ENCODE results near the gene TRIM3.

The TRIM3 gene

DNA sequence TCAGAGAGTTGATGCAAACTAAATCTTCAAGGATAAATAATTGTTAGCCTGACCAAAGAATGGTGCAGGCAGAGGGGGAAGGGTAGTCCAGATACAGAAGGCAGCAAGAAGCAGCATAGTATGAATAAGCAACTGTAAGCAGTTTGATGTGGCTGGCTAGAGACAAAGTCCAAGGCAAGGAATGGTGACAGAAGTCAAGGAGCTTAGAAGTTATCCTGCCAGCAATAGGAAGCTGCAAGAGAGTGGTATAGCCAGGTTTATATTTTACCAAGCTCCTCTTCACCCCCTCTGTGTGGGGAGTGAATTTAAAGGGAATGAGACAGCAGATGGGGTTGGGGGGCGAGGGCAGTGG lies 14.7 kb downstream of the TRIM3 start:
- TF ChIP-seq GATA2 (IDR thresholded peaks at IDR 0.05; ENCODE audit: low read depth, low read length) (no peak), GATA3 (IDR thresholded peaks at IDR 0.05; ENCODE audit: low read depth, low read length) (no peak)

DNA sequence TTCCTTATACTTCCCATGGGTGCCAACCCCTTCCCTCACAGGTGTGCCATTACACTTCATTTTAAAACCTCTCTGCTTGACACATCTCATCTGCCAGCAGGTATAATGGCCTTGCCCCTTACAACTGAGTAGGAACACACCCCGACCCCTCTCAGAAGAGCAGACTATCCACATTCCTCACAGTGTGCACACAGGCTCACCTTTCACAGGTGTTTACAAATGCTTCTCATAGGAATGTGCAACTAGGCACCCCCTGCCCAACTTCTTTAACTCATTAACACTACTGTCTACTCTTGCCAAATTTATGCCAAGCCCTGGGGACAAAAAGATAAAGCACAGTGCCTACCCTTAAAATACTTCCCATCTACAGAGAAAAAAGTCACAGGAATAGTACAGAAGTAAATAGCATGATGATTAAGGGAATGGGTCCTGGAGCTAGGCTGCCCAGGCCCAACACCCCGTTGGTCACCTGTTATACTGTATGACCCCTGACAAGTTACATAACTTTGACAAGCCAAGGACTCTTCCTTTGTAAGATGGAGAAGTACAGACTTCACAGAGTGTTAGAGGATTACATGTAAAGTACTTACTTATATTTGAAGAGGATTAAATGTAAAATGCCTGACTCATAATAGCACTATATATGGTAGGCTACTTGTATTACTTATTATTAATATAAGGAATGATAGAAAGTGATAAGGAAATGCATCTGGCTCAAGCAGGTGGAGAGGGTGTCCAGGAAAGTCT lies 15.2 kb downstream of the TRIM3 start:
- TF ChIP-seq GATA2 (IDR thresholded peaks at IDR 0.05; ENCODE audit: low read depth, low read length) (no peak), GATA3 (IDR thresholded peaks at IDR 0.05; ENCODE audit: low read depth, low read length) (no peak)

DNA sequence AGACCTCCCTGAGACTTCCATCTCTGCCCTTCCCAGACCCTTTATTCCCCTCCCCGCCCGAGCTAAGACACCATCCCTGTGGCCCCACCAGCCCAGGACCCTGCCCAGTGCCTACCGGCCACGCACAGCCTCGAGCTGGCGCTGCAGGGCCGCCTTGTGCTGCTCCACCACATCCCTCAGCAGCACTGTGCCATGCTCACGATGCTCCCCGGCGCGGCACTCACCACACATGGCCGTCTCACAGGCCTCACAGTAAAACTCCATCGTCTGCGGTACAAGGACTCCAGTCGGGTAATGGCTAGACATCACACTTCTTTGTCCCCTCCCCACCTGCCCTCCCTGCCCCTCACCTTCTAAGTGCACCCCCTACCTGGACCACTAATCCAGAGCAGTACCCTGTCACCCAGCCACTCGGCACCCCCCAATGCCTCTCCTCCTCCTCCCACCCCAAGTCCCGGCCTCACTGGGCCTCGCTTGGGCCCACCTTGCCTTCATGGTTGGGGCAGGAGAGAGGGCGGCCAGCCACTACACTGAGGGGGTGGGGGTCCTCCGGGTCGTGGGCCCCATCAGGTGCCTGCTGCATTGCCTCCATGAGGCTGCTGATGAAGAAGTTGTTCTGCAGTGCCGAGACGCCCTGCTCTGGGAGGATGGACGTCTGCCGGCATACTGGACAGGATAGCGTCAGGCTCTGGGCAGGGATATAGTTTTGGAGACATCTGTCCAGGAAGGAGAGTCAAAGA lies 16.0 kb downstream of the TRIM3 start:
- no peak for TF ChIP-seq GATA3 (IDR thresholded peaks at IDR 0.05; ENCODE audit: low read depth, low read length)
- no peak for TF ChIP-seq GATA2 (IDR thresholded peaks at IDR 0.05; ENCODE audit: low read depth, low read length)

DNA sequence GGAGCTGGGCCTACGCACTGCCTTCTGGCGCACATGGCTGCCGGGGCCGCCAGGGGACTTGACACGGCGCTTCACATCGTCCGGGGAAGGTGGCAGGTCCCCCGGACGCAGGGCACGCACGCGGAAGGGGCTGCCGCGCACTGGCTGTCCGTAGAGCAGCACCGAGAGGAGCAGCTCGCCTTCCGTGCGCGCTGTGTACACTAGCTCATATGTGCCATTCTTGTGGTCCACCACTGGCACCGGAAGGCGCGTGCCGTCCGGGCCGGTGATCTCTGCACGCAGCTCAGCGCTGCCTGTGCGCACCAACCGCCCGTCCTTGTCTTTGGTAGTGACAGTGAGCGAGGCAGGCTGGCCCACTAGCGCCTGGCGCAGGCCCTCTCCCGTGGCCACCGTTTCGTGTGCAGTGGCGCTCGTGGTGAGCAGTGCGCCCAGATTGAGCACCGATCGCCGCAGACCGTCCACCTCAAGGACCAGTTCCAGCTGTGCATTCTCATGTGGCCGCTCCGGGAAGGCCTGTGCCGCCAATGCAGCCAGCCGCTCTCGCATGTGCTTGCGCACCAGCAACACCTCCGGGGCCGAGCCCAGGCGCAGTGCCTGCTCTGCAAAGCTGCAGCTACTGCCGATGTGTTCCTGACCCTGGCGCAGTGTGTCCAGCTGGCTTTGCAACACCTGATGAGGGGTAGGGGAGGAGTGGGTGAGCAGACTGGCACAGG lies 17.2 kb downstream of the TRIM3 start:
- no peak for TF ChIP-seq GATA3 (IDR thresholded peaks at IDR 0.05; ENCODE audit: low read depth, low read length)
- no peak for TF ChIP-seq GATA2 (IDR thresholded peaks at IDR 0.05; ENCODE audit: low read depth, low read length)

DNA sequence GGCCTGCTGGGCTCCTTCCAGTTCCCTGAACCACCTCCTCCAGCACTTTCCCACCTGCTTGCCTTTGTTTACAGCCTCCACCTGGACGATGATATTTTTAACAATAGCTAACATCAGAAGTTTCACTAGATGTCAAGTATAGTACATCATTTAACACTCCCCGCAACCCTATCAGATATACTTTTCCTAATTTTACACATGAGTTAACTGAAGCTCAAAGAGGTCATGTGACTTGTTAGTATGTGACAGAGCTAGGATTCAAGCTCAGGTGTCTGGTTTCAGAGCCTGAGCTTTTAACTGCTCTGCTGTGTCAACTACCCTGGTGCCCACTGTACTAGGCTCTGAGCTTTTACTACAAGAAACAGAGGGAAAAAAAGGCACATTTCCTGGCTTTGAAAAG lies 18.7 kb downstream of the TRIM3 start:
- TF ChIP-seq GATA2 (IDR thresholded peaks at IDR 0.05; ENCODE audit: low read depth, low read length) (no peak), GATA3 (IDR thresholded peaks at IDR 0.05; ENCODE audit: low read depth, low read length) (no peak)

DNA sequence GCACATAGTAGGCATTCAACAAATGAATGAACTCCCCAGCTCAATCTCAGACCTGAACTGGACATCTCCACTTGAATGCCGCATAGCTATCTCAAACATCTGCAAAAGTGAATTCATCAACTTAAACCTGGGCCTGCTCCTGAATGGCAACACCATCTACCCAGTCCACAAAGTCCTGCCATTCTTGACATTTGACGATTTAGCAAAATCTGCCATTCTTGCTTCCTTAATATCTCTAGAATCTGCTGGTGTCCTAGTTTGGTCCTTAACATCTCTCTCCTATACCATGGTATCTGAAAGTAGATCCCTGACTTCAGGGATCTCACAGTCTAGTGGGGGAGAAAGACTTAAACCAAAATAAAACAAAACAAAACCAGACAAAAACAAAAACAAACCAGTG lies 20.6 kb downstream of the TRIM3 start:
- TF ChIP-seq GATA3 (IDR thresholded peaks at IDR 0.05; ENCODE audit: low read depth, low read length) (no peak), GATA2 (IDR thresholded peaks at IDR 0.05; ENCODE audit: low read depth, low read length) (no peak)

DNA sequence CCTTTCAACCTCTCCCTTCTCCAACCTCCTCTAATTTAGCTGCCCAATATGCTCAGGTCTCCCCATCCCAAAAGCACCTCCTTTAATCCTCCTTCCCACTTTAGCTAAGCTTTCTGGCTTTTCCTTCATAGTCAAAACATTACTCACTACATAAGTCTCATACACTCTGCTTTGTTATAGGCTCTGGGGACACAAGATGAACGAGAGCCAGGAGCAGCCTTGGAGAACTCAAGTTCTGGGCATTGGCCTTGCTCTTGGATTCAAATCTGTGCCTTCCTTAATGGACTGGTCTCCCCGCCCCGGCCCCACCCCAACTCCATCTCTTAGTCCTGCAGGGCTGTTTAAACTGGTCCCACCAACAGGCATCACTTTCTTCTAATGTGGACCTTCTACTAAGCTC lies 21.5 kb downstream of the TRIM3 start:
- TF ChIP-seq GATA3 (IDR thresholded peaks at IDR 0.05; ENCODE audit: low read depth, low read length) = no peak
- TF ChIP-seq GATA2 (IDR thresholded peaks at IDR 0.05; ENCODE audit: low read depth, low read length) = no peak

DNA sequence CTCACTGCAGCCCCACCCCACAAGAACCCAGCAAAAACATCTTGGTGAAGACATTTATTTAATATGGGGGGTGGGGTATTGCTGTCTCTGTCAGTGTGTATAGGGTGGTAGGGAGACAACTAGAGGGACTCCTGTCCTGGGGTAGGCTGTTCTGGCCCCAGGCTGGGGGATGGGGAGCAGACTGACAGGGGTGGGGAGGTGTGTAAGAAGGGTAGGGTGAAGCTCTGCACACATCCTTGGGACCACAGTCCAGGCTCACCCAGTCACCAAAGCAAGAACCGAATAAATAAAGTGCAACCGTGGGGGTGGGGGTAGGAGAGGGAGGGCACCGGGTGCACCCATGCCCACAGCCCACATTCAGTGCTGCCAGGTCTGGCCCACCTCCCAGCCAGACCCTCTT lies 25.2 kb downstream of the TRIM3 start:
- no peak for TF ChIP-seq GATA2 (IDR thresholded peaks at IDR 0.05; ENCODE audit: low read depth, low read length)
- TF ChIP-seq GATA3 (IDR thresholded peaks at IDR 0.05; ENCODE audit: low read depth, low read length) = no peak

DNA sequence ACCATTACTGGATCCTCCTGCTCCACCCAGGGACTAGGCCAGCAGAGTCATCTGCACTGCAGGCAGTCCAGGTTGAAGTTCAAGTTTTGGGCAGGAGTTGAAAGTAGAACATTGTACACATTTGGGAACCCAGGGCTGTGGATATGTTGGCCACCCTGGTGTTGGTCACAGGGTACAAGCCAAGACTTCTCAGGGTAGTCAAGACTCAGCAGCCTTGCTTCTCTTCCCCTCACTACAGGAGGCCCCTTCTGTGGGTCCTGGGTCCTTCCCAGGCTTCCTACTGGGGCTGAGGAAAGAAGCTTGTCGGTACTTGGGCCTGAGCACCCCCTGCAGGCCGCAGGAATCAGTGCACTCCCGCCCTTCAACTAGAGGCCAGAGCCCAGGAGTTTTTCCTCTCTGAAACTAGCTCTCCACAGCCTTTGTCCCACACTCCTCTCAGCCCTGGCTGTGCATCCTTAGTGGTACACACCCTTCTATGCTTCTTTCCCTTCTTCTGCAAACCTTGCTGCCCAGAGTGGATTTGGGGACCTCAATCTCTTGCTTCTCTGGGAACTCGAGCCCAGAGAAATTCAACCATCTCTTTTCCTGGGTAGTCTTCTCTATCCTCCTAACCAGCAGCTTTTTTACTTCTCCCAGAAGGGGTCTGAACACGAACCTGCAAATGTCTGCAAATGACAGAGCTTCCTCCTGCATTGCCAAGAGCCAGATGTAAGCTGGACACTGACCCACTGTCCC lies 30.3 kb downstream of the TRIM3 start:
- TF ChIP-seq GATA3 (IDR thresholded peaks at IDR 0.05; ENCODE audit: low read depth, low read length) (no peak), GATA2 (IDR thresholded peaks at IDR 0.05; ENCODE audit: low read depth, low read length) (no peak)

DNA sequence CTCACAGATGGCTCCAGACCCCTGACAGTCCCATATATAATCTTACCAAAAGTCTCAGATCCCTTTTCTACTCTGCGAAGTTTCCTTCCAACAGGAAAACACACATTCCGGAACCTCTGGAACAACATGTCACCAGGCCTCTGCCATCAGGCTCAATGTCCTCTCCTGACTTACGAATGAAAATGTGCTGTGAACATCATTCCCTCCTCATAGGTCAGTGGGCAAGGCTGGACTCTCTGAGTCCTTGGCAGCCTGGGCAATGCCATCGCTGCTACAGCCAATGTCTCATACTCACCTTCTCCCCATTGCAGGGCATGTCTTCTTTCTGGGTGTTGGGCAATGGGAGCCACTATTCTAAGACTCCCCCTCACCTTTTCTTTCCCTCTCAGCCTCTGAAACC lies 31.3 kb downstream of the TRIM3 start:
- TF ChIP-seq GATA3 (IDR thresholded peaks at IDR 0.05; ENCODE audit: low read depth, low read length) = no peak
- no peak for TF ChIP-seq GATA2 (IDR thresholded peaks at IDR 0.05; ENCODE audit: low read depth, low read length)

DNA sequence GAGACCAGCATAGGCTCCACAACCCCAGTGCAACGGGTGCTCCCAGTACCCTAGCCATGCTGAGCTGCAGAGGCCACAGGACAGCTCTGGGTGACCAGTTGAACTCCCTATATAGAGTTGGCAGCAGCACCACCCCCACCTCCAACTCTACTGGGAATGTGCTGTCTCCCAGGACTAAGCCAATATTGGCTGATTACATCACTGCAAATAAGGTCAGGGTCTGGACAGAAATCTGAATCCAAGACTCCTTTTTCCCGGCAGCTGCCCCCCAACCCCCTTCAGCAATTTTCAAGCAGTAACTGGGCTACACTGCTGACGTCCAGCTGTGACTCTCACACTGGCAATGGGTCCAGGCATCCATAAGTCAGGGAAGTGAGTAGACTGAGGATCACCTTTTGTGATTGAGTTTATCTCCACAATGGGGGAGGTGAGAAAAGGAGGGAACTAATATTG lies 32.8 kb downstream of the TRIM3 start, which contains the start of gene HPX:
TSS of gene HPX (minus strand) at position 82 of the 453 bp plus-strand sequence. CDS start at position 58, 24 bp downstream.
- no peak for TF ChIP-seq GATA2 (IDR thresholded peaks at IDR 0.05; ENCODE audit: low read depth, low read length)
- TF ChIP-seq GATA3 (IDR thresholded peaks at IDR 0.05; ENCODE audit: low read depth, low read length) = no peak

DNA sequence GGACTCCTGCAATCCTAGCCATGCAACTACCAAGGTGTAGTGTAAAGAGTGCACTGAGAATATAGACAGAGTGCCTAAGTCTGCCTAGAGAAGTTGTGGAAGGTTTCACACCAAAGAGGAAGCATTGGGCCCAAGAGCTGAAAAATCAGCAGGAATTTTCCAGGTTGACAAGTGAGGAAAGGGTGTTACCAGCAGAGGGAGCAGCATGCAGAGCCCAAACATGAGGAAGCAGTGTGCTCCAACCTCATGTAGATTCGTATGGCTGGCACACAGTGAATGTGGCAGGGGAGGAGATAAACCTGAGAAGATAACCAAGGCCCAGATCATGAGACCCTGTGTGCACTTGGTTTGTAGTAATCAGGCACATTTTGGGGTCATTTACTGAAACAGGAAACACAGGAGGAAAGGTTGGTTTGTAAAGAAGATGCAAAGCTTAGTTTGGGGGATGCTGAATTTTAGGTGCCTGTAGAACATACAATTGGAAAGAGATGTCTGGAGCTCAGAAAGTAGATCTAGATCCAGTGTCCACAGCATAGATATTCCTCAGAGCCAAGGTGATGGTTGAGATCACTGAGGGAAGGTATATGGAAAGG lies 34.7 kb downstream of the TRIM3 start:
- TF ChIP-seq GATA2 (IDR thresholded peaks at IDR 0.05; ENCODE audit: low read depth, low read length) = no peak
- no peak for TF ChIP-seq GATA3 (IDR thresholded peaks at IDR 0.05; ENCODE audit: low read depth, low read length)

DNA sequence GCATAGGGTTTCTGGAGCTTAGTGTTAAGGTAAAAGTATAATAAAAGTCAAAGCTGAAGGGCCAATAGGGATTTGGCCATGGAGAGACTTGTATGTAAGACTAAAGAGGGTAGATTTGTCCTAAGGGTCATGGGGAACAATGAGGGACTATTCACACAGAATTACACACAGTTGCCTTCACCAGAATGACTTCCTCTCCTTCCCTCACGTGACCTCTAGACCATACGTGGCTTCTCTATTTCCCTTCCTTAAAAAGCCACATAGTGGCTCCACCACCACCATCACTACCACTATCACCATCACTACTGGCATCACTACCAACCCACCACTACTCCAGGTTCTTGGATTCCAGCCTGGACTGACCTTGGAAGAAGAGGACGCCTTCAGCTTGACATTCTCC lies 35.7 kb downstream of the TRIM3 start:
- TF ChIP-seq GATA3 (IDR thresholded peaks at IDR 0.05; ENCODE audit: low read depth, low read length) (no peak), GATA2 (IDR thresholded peaks at IDR 0.05; ENCODE audit: low read depth, low read length) (no peak)
